Nephron progenitor cell (in vitro differentiated cells): ENCODE data around the gene PFKM.

Experiments used
- DNase-seq: peaks from one replicate; pipeline ENCODE4 v3.0.0; 2021
- H3K27ac Mint-ChIP-seq: 2 replicates; pipeline ENCODE4 v1.8.0; 2021; ENCODE audit warnings: mild to moderate bottlenecking, moderate library complexity, mixed read lengths
- H3K27me3 Mint-ChIP-seq: 2 replicates; pipeline ENCODE4 v1.8.0; 2021; ENCODE audit warnings: mild to moderate bottlenecking, low read depth, mixed read lengths; ENCODE audit not compliant: poor library complexity
- H3K36me3 Mint-ChIP-seq: 2 replicates; pipeline ENCODE4 v1.8.0; 2021; ENCODE audit warnings: low read depth, mixed read lengths
- H3K4me1 Mint-ChIP-seq: 2 replicates; pipeline ENCODE4 v1.8.0; 2021; ENCODE audit warnings: mixed read lengths
- H3K4me3 Mint-ChIP-seq: 2 replicates; pipeline ENCODE4 v1.8.0; 2021; ENCODE audit warnings: mild to moderate bottlenecking, moderate library complexity, mixed read lengths
- H3K9me3 Mint-ChIP-seq: 2 replicates; pipeline ENCODE4 v1.8.0; 2021; ENCODE audit warnings: mild to moderate bottlenecking, moderate library complexity, mixed read lengths
- TF ChIP-seq, protein P1 (sequence below): fragments of 200-600 bp; sonication (generic); IDR thresholded peaks from 2 replicates; pipeline ENCODE4 v1.5.0; 2021; ENCODE audit warnings: antibody characterized with exemption

PFKM gene

DNA sequence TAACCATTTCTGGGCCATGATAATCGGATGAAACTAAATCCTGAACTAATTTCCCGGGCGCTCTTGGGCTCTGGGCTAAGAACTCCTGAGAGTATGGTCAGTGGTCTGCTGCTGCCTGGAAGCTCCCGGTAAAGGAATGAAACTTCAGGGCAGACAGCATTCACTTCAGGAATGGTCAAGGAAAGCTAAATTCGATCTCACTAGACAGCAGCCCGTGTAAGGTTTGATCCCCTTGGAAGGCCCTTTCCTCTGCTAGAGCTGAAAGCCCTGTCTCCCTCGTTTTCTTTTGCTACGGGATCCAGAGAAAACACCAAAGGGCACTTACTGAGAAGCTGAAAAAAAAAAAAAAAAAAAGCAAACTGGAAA, 37.5 kb downstream of the PFKM start:
- Mint-ChIP-seq H3K4me3 (peak overlapping the region; percentile 92), H3K27me3 (peaks cover 6% of the 10 kb centered on the region), H3K9me3 (no peaks in the 10 kb centered on the region), H3K27ac (peak overlapping the region; percentile 74), H3K36me3 (peaks cover 5% of the 10 kb centered on the region), H3K4me1 (peaks cover 21% of the 10 kb centered on the region)
- TF ChIP-seq, protein P1, sequence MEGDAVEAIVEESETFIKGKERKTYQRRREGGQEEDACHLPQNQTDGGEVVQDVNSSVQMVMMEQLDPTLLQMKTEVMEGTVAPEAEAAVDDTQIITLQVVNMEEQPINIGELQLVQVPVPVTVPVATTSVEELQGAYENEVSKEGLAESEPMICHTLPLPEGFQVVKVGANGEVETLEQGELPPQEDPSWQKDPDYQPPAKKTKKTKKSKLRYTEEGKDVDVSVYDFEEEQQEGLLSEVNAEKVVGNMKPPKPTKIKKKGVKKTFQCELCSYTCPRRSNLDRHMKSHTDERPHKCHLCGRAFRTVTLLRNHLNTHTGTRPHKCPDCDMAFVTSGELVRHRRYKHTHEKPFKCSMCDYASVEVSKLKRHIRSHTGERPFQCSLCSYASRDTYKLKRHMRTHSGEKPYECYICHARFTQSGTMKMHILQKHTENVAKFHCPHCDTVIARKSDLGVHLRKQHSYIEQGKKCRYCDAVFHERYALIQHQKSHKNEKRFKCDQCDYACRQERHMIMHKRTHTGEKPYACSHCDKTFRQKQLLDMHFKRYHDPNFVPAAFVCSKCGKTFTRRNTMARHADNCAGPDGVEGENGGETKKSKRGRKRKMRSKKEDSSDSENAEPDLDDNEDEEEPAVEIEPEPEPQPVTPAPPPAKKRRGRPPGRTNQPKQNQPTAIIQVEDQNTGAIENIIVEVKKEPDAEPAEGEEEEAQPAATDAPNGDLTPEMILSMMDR, result no peak
- DNase-seq, result no peak

DNA sequence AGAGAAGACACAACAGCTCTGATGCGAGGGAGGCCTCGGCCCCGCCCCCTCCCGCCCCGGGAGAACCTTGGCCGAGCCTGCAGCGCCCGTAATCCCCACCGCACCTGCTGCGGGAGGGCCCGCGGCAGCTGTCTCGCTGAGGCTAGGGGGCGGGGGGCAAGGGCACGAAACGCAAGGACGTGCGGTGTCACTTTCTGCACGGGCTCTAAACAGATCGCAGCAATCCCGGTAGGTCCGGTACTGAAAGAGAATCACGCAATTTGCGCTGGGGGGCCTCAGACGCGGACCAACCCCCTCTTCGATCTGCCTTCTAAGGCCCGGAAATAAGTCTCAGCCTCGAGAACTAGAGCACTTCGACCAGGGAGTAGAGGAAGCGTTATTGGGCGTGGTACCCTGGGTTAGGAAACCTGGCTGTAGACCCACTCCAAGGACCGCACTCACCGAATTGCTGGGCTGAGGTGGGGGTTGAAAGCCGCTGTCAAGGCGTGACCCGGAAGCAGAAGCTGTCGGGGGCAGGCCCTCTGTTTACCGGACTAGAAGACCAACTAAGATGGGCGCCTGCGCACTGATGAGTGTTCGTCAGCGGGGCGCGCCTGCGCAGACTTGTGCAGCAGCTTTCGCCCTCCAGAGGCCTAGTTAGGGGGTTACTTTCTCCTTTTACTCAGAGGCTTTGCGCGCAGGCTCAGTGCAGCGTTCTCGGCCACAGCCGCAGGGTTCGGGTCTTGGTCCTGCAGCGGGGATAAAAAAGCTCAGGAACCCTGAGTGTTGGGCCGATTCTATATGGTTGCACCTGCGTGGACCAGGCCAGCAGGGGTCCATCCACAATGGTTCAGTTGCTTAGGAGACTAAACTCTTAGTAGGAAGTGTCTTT, 38.1 kb downstream of the PFKM start, which contains the start of gene ASB8:
Gene ASB8 (minus strand): TSS at position 498 of the 871 bp plus-strand sequence. CDS start 4,019 bp downstream, outside the sequence.
- peaks cover 5% of the 10 kb centered on the region for H3K36me3 Mint-ChIP-seq
- TF ChIP-seq, protein P1, result peak; percentile 32
- peaks cover 21% of the 10 kb centered on the region for H3K4me1 Mint-ChIP-seq
- peak within 1 kb of the TSS; percentile 89 for H3K27ac Mint-ChIP-seq
- peak within 1 kb of the TSS; percentile 92 for H3K4me3 Mint-ChIP-seq
- peak; percentile 99 for DNase-seq
- peaks cover 12% of the 10 kb centered on the region for H3K27me3 Mint-ChIP-seq
- no peaks in the 10 kb centered on the region for H3K9me3 Mint-ChIP-seq

GRCh38 chr12:48157889-48158370, 38.8 kb downstream of the PFKM start:
- Mint-ChIP-seq H3K27me3 (peaks cover 17% of the 10 kb centered on the region), H3K27ac (no peak overlapping the region), H3K4me3 (peak overlapping the region; percentile 92), H3K36me3 (peaks cover 5% of the 10 kb centered on the region), H3K4me1 (peaks cover 21% of the 10 kb centered on the region), H3K9me3 (no peaks in the 10 kb centered on the region)
- no peak for DNase-seq
- TF ChIP-seq, protein P1, result no peak

DNA sequence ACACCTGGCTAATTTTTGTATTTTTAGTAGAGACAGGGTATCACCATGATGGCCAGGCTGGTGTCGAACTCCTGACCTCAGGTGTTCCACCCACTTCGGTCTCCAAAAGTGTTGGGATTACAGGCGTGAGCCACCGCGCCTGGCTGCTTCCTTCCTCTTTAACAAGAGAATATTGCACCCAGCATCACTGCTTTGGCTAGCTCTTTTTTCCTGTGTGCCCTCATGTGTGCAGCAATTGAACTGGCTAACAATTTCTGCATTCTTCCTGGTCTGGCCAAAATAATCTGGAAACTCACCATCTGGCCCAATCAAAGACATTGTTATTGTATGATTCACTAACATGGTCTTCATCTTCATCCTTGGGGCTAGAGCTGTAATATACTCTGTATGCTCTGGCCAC, 40.9 kb downstream of the PFKM start:
- DNase-seq, result no peak
- no peak overlapping the region for H3K4me3 Mint-ChIP-seq
- TF ChIP-seq, protein P1, result no peak

DNA sequence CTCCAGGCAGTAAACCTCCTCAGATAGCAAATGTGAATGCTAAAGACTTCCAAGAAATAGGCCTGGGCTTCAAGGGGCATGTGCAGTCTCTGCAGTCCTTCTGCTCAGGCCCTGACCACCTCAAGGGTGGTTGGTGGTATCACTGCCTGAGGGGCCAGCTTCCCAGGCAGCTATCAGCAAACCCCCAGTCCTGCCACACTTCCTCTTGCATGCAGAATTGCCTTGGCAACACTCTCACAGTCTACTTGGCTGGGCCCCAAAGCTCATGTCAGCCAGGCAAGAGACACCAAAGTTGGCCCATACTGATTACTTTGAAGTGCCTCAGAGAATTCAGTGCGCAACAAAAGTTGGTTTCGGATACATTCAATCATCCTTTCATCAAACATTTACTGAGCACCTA, 41.6 kb downstream of the PFKM start:
- Mint-ChIP-seq H3K27ac (no peak overlapping the region), H3K4me1 (peaks cover 21% of the 10 kb centered on the region), H3K4me3 (no peak overlapping the region), H3K9me3 (no peaks in the 10 kb centered on the region), H3K36me3 (no peaks in the 10 kb centered on the region), H3K27me3 (peaks cover 24% of the 10 kb centered on the region)
- TF ChIP-seq, protein P1, result no peak
- no peak for DNase-seq

More for the DNA sequence above, 40.9 kb downstream of the PFKM start:
- Mint-ChIP-seq H3K27me3 (peaks cover 21% of the 10 kb centered on the region), H3K4me1 (peaks cover 21% of the 10 kb centered on the region), H3K27ac (no peak overlapping the region), H3K36me3 (no peaks in the 10 kb centered on the region), H3K9me3 (no peaks in the 10 kb centered on the region)
